ENCODE data around the gene PCBP3. TPM values are rescaled to one million over a fixed set of nuclear protein-coding genes. Genes with fewer than 3 reads are reported as not detected.

PCBP3 gene
- polyA plus RNA-seq, 1 donor from 2014 or later = 1.7 TPM

- H3K9ac ChIP-seq (ENCODE audit: low read length) = no peak overlapping the region
- no peak overlapping the region for H2AFZ ChIP-seq (ENCODE audit: low read depth, low read length)
- H3K4me2 ChIP-seq (ENCODE audit: low read length) = no peak overlapping the region
- TF ChIP-seq MXI1 (conservative IDR thresholded peaks at IDR 0.05; ENCODE audit: poor library complexity, severe bottlenecking) (no peak), TAF1 (IDR thresholded peaks at IDR 0.05; ENCODE audit: low read depth) (no peak), REST (IDR thresholded peaks at IDR 0.05; ENCODE audit: borderline replicate concordance) (no peak), SMC3 (conservative IDR thresholded peaks at IDR 0.05; ENCODE audit: poor library complexity) (no peak), EZH2 (IDR thresholded peaks at IDR 0.05; ENCODE audit: borderline replicate concordance, insufficient read depth, low read length, poor library complexity, severe bottlenecking) (no peak), RAD21 (conservative IDR thresholded peaks at IDR 0.05) (no peak), CTCF (IDR thresholded peaks at IDR 0.05; ENCODE audit: poor library complexity, severe bottlenecking) (no peak), POLR2AphosphoS5 (IDR thresholded peaks at IDR 0.05) (no peak), EP300 (conservative IDR thresholded peaks at IDR 0.05; ENCODE audit: poor library complexity, severe bottlenecking) (no peak)
- H3K27ac ChIP-seq (ENCODE audit: low read length) = no peak overlapping the region
- H3K27me3 ChIP-seq (ENCODE audit: insufficient read depth, low read depth, low read length) = no peaks in the 10 kb centered on the region
- no peaks in the 10 kb centered on the region for H3K79me2 ChIP-seq (replicated peaks; ENCODE audit: insufficient read depth, low read length)
- no peaks in the 10 kb centered on the region for H3F3A ChIP-seq (ENCODE audit: insufficient read depth, low read length, poor library complexity, severe bottlenecking)
- no peaks in the 10 kb centered on the region for H3K9me3 ChIP-seq (ENCODE audit: low read length)
- no peaks in the 10 kb centered on the region for H4K20me1 ChIP-seq (ENCODE audit: insufficient read depth)
- H3K9me2 ChIP-seq (ENCODE audit: insufficient read depth, low read length) = no peaks in the 10 kb centered on the region
- no peaks in the 10 kb centered on the region for H3K36me3 ChIP-seq (ENCODE audit: insufficient read depth, low read length)
- H3K4me3 ChIP-seq (ENCODE audit: low read length) = no peak overlapping the region
Observed at GRCh38 chr21:45817345-45817744, 173.8 kb downstream of the PCBP3 start.

GRCh38 chr21:45818276-45818903, 174.9 kb downstream of the PCBP3 start:
- Histone ChIP-seq H3K27ac (ENCODE audit: low read length) (no peak overlapping the region), H3K36me3 (ENCODE audit: insufficient read depth, low read length) (no peaks in the 10 kb centered on the region), H3K4me2 (ENCODE audit: low read length) (no peak overlapping the region), H3K79me2 (replicated peaks; ENCODE audit: insufficient read depth, low read length) (no peaks in the 10 kb centered on the region), H3K9me3 (ENCODE audit: low read length) (no peaks in the 10 kb centered on the region), H3K9me2 (ENCODE audit: insufficient read depth, low read length) (no peaks in the 10 kb centered on the region), H3K27me3 (ENCODE audit: insufficient read depth, low read depth, low read length) (no peaks in the 10 kb centered on the region), H3K4me3 (ENCODE audit: low read length) (no peak overlapping the region), H3F3A (ENCODE audit: insufficient read depth, low read length, poor library complexity, severe bottlenecking) (no peaks in the 10 kb centered on the region), H3K9ac (ENCODE audit: low read length) (no peak overlapping the region), H2AFZ (ENCODE audit: low read depth, low read length) (no peak overlapping the region), H4K20me1 (ENCODE audit: insufficient read depth) (no peaks in the 10 kb centered on the region)
- no peak for TF ChIP-seq EZH2 (IDR thresholded peaks at IDR 0.05; ENCODE audit: borderline replicate concordance, insufficient read depth, low read length, poor library complexity, severe bottlenecking)

Measured in neural cell (in vitro differentiated cells).